Omental fat pad (tissue), 4 donors: ENCODE results near the gene LINC01488. TPM values are rescaled to one million over a fixed set of nuclear protein-coding genes. Genes with fewer than 3 reads are reported as not detected.

Source experiments
- ATAC-seq: fragments of 150-250 bp; one replicate; pipeline ENCODE4 v1.9.1; 2016; ENCODE audit warnings: mild to moderate bottlenecking, moderate library complexity; ENCODE audit not compliant: low FRiP score
- DNase-seq: peaks from one replicate; pipeline ENCODE4 v3.0.0-alpha.2; 2019; ENCODE audit warnings: low spot score
- CTCF ChIP-seq, 3 donors: fragments of 450-650 bp; IDR thresholded peaks; one replicate each; pipeline ENCODE4 v1.5.1; 2016 to 2017; ENCODE audit warnings: antibody characterized with exemption in 3 of 3, mild to moderate bottlenecking in 3 of 3, moderate library complexity in 2 of 3
- total RNA-seq, 4 donors: library from RNA; depleted of rRNA; stranded (reverse); fragments of >200 nt; gene quantifications; one replicate each; pipeline ENCODE4 v1.1.0, GENCODE V29; 2016

LINC01488 gene
- total RNA-seq, 4 donors from 2014 or later = not detected

- TF ChIP-seq CTCF (IDR thresholded peaks at IDR 0.05) = no peak
- DNase-seq = no peak
- ATAC-seq = no peak
Observed at GRCh38 chr11:69526453-69526810, 45.0 kb downstream of the LINC01488 start.

- DNase-seq (no peak), ATAC-seq (no peak)
- no peak for TF ChIP-seq CTCF (IDR thresholded peaks at IDR 0.05)
Observed at GRCh38 chr11:69529001-69529400, 47.5 kb downstream of the LINC01488 start.

GRCh38 chr11:69530278-69531070, 49.0 kb downstream of the LINC01488 start:
- TF ChIP-seq CTCF (IDR thresholded peaks at IDR 0.05) = no peak
- ATAC-seq = no peak
- DNase-seq = no peak

GRCh38 chr11:69531071-69531716, 49.7 kb downstream of the LINC01488 start:
- ATAC-seq (no peak), DNase-seq (no peak)
- TF ChIP-seq CTCF (IDR thresholded peaks at IDR 0.05) = no peak

- ATAC-seq = no peak
- DNase-seq = no peak
- no peak for TF ChIP-seq CTCF (IDR thresholded peaks at IDR 0.05)
Observed at GRCh38 chr11:69531717-69532088, 50.2 kb downstream of the LINC01488 start.

- DNase-seq = no peak
- ATAC-seq = no peak
- no peak for TF ChIP-seq CTCF (IDR thresholded peaks at IDR 0.05)
Observed at GRCh38 chr11:69533296-69534165, 52.1 kb downstream of the LINC01488 start.
